Ascending aorta (tissue), 2 donors: ENCODE measurements around the gene PPFIA2. TPM values are rescaled to one million over a fixed set of nuclear protein-coding genes. Genes with fewer than 3 reads are reported as not detected.

Source experiments
- DNase-seq, 2 donors: peaks; one replicate each; pipeline ENCODE4 v3.0.0-alpha.2; 2019; ENCODE audit warnings: low spot score in 2 of 2
- H3K27ac ChIP-seq, 2 donors: fragments of 200-600 bp; sonication (generic); one replicate each; pipeline ENCODE4 v1.5.1; 2016 to 2017; ENCODE audit warnings: mild to moderate bottlenecking in 1 of 2
- H3K27me3 ChIP-seq: fragments of 200-600 bp; sonication (generic); one replicate; pipeline ENCODE4 v1.5.1; 2017
- H3K36me3 ChIP-seq, 2 donors: fragments of 200-600 bp; sonication (generic); one replicate each; pipeline ENCODE4 v1.5.1; 2016
- H3K4me1 ChIP-seq, 2 donors: fragments of 200-600 bp; sonication (generic); one replicate each; pipeline ENCODE4 v1.5.1; 2016 to 2017; ENCODE audit warnings: mild to moderate bottlenecking in 1 of 2
- H3K4me3 ChIP-seq, 2 donors: fragments of 200-600 bp; sonication (generic); one replicate each; pipeline ENCODE4 v1.5.1; 2016 to 2017; ENCODE audit warnings: mild to moderate bottlenecking in 1 of 2
- H3K9me3 ChIP-seq, 2 donors: fragments of 200-600 bp; sonication (generic); one replicate each; pipeline ENCODE4 v1.5.1; 2016
- intact Hi-C: fragments of 100-400 bp; cut with DNase I; formaldehyde crosslinking; loops from one replicate; pipeline ENCODE4 v1.15.1; 2023
- total RNA-seq: library from RNA; depleted of rRNA; stranded (reverse); fragments of >200 nt; gene quantifications from one replicate; pipeline ENCODE4 v1.1.0, GENCODE V29; 2016
- TF ChIP-seq, protein P1 (sequence below), 3 experiments: fragments of 200-600 bp in 2 of 3; fragments of 450-650 bp in 1 of 3; sonication (generic) in 2 of 3; IDR thresholded peaks; one replicate each; pipeline ENCODE4 v1.5.1; 2016 to 2019; ENCODE audit warnings: antibody characterized with exemption in 3 of 3, mild to moderate bottlenecking in 1 of 3, moderate library complexity in 1 of 3

The PPFIA2 gene
- total RNA-seq, 1 donor from 2014 or later: 15.0 TPM

DNA sequence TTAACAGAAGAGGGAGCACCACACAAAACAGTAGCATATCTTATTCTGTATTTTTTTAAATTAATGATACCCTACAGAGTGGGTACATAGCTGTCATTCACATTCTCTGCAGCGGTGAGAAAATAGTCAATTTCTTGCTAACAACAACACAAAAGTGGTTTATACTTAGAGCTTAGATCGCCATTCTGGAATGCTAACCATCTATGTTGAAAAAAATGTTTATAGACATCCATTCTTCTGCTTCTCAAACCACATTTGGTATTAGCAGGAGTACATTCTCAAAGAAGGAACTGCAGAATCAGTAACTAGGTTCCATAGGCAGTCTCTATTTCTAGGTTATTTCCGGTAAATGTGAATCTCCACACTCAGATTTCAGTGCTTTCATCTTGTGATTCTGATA, 185.9 kb downstream of the PPFIA2 start:
- Histone ChIP-seq H3K36me3 (no peaks in the 10 kb centered on the region), H3K4me1 (peaks cover 0 to 9% of the 10 kb centered on the region in 2 donors), H3K27ac (no peak overlapping the region), H3K27me3 (no peaks in the 10 kb centered on the region), H3K9me3 (no peaks in the 10 kb centered on the region), H3K4me3 (no peak overlapping the region)
- intact Hi-C loops: no loop called here
- no peak for DNase-seq
- TF ChIP-seq, protein P1, sequence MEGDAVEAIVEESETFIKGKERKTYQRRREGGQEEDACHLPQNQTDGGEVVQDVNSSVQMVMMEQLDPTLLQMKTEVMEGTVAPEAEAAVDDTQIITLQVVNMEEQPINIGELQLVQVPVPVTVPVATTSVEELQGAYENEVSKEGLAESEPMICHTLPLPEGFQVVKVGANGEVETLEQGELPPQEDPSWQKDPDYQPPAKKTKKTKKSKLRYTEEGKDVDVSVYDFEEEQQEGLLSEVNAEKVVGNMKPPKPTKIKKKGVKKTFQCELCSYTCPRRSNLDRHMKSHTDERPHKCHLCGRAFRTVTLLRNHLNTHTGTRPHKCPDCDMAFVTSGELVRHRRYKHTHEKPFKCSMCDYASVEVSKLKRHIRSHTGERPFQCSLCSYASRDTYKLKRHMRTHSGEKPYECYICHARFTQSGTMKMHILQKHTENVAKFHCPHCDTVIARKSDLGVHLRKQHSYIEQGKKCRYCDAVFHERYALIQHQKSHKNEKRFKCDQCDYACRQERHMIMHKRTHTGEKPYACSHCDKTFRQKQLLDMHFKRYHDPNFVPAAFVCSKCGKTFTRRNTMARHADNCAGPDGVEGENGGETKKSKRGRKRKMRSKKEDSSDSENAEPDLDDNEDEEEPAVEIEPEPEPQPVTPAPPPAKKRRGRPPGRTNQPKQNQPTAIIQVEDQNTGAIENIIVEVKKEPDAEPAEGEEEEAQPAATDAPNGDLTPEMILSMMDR (IDR thresholded peaks at IDR 0.05): no peak

DNA sequence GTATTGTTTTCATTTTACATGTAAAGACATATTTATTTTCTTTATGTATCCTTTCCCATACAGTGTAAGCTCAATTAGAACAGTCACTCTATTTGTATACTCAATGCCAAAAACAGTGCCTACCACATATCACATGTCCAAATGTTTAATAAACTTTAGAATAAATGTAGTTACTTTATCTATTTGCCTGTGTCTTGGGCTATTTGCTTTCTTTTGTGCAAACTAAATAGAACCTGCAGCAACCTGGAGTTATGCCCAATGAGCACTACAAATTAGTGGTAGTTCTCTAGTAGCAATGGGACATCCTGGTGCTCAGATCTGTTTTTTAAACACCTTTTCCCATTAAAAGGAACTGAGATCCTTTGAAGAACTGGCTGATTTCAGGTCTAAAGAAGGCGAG, 186.7 kb downstream of the PPFIA2 start:
- DNase-seq: no peak
- Histone ChIP-seq H3K9me3 (no peaks in the 10 kb centered on the region), H3K36me3 (no peaks in the 10 kb centered on the region), H3K4me1 (peaks cover 0 to 9% of the 10 kb centered on the region in 2 donors), H3K4me3 (no peak overlapping the region), H3K27ac (no peak overlapping the region), H3K27me3 (no peaks in the 10 kb centered on the region)
- TF ChIP-seq, protein P1 (IDR thresholded peaks at IDR 0.05): no peak
- intact Hi-C loops: no loop called here

DNA sequence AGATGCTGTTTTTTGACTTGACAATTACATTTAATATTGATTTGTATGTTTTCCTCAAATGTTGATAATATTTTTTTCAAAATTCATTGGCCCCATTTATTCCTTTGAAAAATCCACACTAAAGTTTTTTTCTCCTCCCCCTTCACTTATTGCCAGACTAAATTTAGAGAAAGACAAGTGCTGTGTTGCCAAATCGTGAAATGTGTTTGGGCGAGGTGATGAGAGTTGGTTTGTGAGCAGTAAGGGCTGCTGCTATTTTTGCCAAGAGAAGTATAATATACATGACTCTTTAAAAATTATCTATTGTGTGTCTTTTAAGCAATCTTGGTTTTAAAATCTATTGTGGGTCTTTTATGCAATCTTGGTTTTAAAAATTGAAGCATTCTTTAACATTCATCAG, 188.9 kb downstream of the PPFIA2 start:
- intact Hi-C loops: no loop called here
- no peaks in the 10 kb centered on the region for H3K36me3 ChIP-seq
- DNase-seq: no peak
- no peaks in the 10 kb centered on the region for H3K9me3 ChIP-seq
- no peaks in the 10 kb centered on the region for H3K27me3 ChIP-seq
- no peak overlapping the region for H3K27ac ChIP-seq
- peaks cover 0 to 6% of the 10 kb centered on the region in 2 donors for H3K4me1 ChIP-seq
- no peak overlapping the region for H3K4me3 ChIP-seq
- TF ChIP-seq, protein P1 (IDR thresholded peaks at IDR 0.05): no peak

DNA sequence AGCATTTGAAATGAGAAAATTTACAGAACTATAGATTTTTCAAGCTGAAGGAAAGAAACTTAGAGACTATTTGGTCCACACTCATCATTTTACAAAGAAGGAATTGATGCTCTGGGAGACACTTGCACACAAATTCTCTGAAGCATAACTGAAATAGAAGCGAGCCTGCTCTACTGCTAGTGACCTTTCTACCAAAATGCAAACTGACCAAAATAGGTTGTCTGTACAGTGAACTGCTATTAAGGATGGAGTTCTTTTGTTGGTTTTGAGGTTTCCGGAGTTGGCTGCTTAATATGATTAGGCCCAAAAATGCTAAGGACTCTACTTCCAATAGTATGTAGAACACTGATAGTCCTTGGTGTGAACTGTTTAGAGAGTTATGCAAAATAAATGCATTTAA, 194.9 kb downstream of the PPFIA2 start:
- intact Hi-C loops: no loop called here
- H3K27me3 ChIP-seq: no peaks in the 10 kb centered on the region
- no peaks in the 10 kb centered on the region for H3K4me1 ChIP-seq
- H3K4me3 ChIP-seq: no peak overlapping the region
- no peak overlapping the region for H3K27ac ChIP-seq
- TF ChIP-seq, protein P1 (IDR thresholded peaks at IDR 0.05): no peak
- no peak for DNase-seq
- no peaks in the 10 kb centered on the region for H3K9me3 ChIP-seq
- H3K36me3 ChIP-seq: no peaks in the 10 kb centered on the region

DNA sequence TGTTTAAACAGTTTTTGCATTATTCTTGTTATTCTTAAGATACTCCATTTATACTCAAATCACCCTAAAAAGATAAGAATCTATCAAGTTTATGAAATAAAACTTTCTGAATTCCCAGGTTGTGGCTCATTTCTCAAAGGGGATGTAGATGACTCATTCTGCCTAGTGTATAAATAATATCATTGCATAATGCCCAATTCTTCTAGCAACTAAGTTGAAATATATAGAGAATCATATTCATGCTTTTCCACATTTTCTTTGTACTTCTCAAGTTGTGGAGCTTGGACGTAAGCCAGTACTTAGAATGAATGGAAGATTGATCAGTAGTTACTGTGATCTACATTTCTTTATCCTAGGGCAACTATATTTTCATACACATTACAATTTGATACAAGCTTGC, 201.1 kb downstream of the PPFIA2 start:
- no peak overlapping the region for H3K4me3 ChIP-seq
- intact Hi-C loops: no loop called here

More for the DNA sequence above, 201.1 kb downstream of the PPFIA2 start:
- no peaks in the 10 kb centered on the region for H3K9me3 ChIP-seq
- TF ChIP-seq, protein P1 (IDR thresholded peaks at IDR 0.05): no peak
- H3K27ac ChIP-seq: no peak overlapping the region
- no peaks in the 10 kb centered on the region for H3K36me3 ChIP-seq
- no peak for DNase-seq
- H3K4me1 ChIP-seq: no peaks in the 10 kb centered on the region
- no peaks in the 10 kb centered on the region for H3K27me3 ChIP-seq
